ENCODE measurements around the gene MIEF1. TPM values are rescaled to one million over a fixed set of nuclear protein-coding genes. Genes with fewer than 3 reads are reported as not detected.

The MIEF1 gene
- total RNA-seq, 4 donors from 2014 or later: 19.7 to 21.7 (median 20.9) TPM

DNA sequence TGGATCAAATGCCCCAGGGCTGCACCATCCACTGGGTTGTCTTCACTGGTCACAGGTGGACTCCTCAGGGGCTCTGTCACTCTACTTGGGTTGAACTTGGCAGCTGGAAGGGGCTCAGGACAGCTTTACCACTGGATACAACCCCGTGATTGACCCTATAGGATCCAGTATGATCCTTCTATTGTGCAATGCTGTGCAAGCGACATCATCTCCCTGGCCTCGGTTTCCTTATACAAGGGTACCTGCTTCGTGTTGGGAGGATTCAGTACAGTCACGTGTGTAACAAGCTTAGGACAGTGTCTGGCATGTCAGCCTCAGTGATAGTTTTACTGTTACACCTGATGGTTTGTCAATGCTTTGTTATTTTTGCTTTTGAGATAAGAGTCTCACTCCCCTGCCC, 20.5 kb upstream of the MIEF1 start:
- WGBS: 100% methylated on average over 5 of the region's 5 CpGs
- H3K27ac ChIP-seq (replicated peaks in 1 of 4): no peak overlapping the region
- intact Hi-C loops (cut with DNase I): no loop called here

GRCh38 chr22:39482768-39483167, 19.3 kb upstream of the MIEF1 start:
- intact Hi-C loops (cut with DNase I): no loop called here
- H3K4me1 ChIP-seq: no peaks in the 10 kb centered on the region
- no peak overlapping the region for H3K27ac ChIP-seq (replicated peaks in 1 of 4)
- no peak for DNase-seq (ENCODE audit: extremely low spot score)
- H3K27me3 ChIP-seq: no peaks in the 10 kb centered on the region
- H3K36me3 ChIP-seq: peaks cover 0 to 3% (median 0%) of the 10 kb centered on the region in 4 donors
- H3K9me3 ChIP-seq: no peaks in the 10 kb centered on the region
- WGBS: 90% methylated on average over 2 of the region's 3 CpGs
- TF ChIP-seq POLR2AphosphoS5 (IDR thresholded peaks at IDR 0.05): no peak
- TF ChIP-seq EP300 (IDR thresholded peaks at IDR 0.05): no peak
- TF ChIP-seq CTCF (IDR thresholded peaks at IDR 0.05): no peak
- no peak overlapping the region for H3K4me3 ChIP-seq

More for the DNA sequence above, 20.5 kb upstream of the MIEF1 start:
- no peak for DNase-seq (ENCODE audit: extremely low spot score)
- H3K9me3 ChIP-seq: no peaks in the 10 kb centered on the region
- TF ChIP-seq CTCF (IDR thresholded peaks at IDR 0.05): no peak
- no peak for TF ChIP-seq EP300 (IDR thresholded peaks at IDR 0.05)
- no peak for TF ChIP-seq POLR2A (IDR thresholded peaks at IDR 0.05; ENCODE audit: low read depth)
- no peak for TF ChIP-seq POLR2AphosphoS5 (IDR thresholded peaks at IDR 0.05)
- H3K36me3 ChIP-seq: no peaks in the 10 kb centered on the region
- H3K4me1 ChIP-seq: no peaks in the 10 kb centered on the region
- no peaks in the 10 kb centered on the region for H3K27me3 ChIP-seq
- no peak overlapping the region for H3K4me3 ChIP-seq

DNA sequence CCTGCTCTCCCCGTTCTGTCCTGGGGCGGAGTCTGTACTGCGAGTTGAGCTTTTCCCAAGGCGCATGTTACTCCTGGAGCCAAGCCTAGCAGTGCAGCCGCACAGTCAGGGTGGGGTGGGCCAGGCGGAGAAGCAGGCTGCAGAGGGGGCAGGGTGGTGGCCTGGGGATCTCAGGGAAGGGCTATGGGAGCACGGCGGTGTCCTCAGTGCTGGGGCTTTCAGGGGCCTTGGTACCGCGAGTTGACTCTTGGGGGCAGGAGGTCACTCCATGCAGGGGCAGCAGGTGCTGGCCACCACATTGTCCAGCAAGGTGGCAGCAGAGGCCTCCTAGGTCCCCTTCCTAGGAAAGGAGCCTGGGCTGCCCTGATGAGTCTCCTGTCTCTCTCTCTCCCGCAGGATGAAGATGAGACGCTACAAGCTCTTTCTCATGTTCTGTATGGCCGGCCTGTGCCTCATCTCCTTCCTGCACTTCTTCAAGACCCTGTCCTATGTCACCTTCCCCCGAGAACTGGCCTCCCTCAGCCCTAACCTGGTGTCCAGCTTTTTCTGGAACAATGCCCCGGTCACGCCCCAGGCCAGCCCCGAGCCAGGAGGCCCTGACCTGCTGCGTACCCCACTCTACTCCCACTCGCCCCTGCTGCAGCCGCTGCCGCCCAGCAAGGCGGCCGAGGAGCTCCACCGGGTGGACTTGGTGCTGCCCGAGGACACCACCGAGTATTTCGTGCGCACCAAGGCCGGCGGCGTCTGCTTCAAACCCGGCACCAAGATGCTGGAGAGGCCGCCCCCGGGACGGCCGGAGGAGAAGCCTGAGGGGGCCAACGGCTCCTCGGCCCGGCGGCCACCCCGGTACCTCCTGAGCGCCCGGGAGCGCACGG, 14.9 kb upstream of the MIEF1 start:
- H3K9me3 ChIP-seq: no peaks in the 10 kb centered on the region
- intact Hi-C loops (cut with DNase I): no loop called here
- WGBS: 77% methylated on average over 16 of the region's 45 CpGs
- TF ChIP-seq POLR2AphosphoS5 (IDR thresholded peaks at IDR 0.05) (no peak), POLR2A (IDR thresholded peaks at IDR 0.05; ENCODE audit: low read depth) (no peak), EP300 (IDR thresholded peaks at IDR 0.05) (no peak), CTCF (IDR thresholded peaks at IDR 0.05) (no peak)
- H3K27me3 ChIP-seq: peaks cover 0 to 9% (median 0%) of the 10 kb centered on the region in 4 donors
- peaks cover 0 to 16% (median 7%) of the 10 kb centered on the region in 4 donors for H3K4me1 ChIP-seq
- H3K27ac ChIP-seq (replicated peaks in 1 of 4): no peak overlapping the region
- DNase-seq (ENCODE audit: extremely low spot score): no peak
- H3K4me3 ChIP-seq: no peak overlapping the region
- H3K36me3 ChIP-seq: peaks cover 0 to 13% (median 0%) of the 10 kb centered on the region in 4 donors

- Histone ChIP-seq H3K27me3 (peaks cover 0 to 9% (median 0%) of the 10 kb centered on the region in 4 donors), H3K27ac (replicated peaks in 1 of 4) (no peak overlapping the region), H3K4me1 (peaks cover 0 to 16% (median 7%) of the 10 kb centered on the region in 4 donors), H3K4me3 (no peak overlapping the region), H3K9me3 (no peaks in the 10 kb centered on the region), H3K36me3 (peaks cover 0 to 13% (median 0%) of the 10 kb centered on the region in 4 donors)
- no peak for DNase-seq (ENCODE audit: extremely low spot score)
- 97% methylated on average over 48 of the region's 70 CpGs for WGBS
- intact Hi-C loops (cut with DNase I): no loop called here
- TF ChIP-seq CTCF (IDR thresholded peaks at IDR 0.05) (no peak), EP300 (IDR thresholded peaks at IDR 0.05) (no peak), POLR2A (IDR thresholded peaks at IDR 0.05; ENCODE audit: low read depth) (no peak), POLR2AphosphoS5 (IDR thresholded peaks at IDR 0.05) (no peak)
These were observed 14.1 kb upstream of the MIEF1 start for GRCh38 chr22:39487826-39488520.

All from esophagus muscularis mucosa (tissue), 4 donors.